NCI-H146 treated with DMSO at 0.1 percent for 48 hours (cell line): ENCODE results near the gene CACNA1H.

Experiments used
- DNase-seq: peaks from one replicate; lab custom pipeline; 2025; ENCODE audit not compliant: unreplicated experiment; lab: John Stamatoyannopoulos, UW

Gene CACNA1H

GRCh38 chr16:1141716-1142115 is 11.2 kb upstream of the CACNA1H start:
- no peak for DNase-seq

GRCh38 chr16:1142911-1143310 is 10.0 kb upstream of the CACNA1H start:
- no peak for DNase-seq

GRCh38 chr16:1143761-1144450 is 9.0 kb upstream of the CACNA1H start:
- no peak for DNase-seq

GRCh38 chr16:1144476-1145382 is 8.2 kb upstream of the CACNA1H start:
- DNase-seq: no peak

- peak; percentile 89 for DNase-seq
Observed at GRCh38 chr16:1145383-1146100, 7.4 kb upstream of the CACNA1H start.

GRCh38 chr16:1146409-1146808 is 6.5 kb upstream of the CACNA1H start:
- no peak for DNase-seq

GRCh38 chr16:1147027-1147426 is 5.9 kb upstream of the CACNA1H start:
- DNase-seq: no peak

GRCh38 chr16:1149101-1149636 is 3.7 kb upstream of the CACNA1H start:
- DNase-seq: no peak

- DNase-seq: no peak
Observed at GRCh38 chr16:1150511-1150982, 2.4 kb upstream of the CACNA1H start.

- DNase-seq: no peak
Observed at GRCh38 chr16:1151424-1152122, 1.3 kb upstream of the CACNA1H start.

- no peak for DNase-seq
Observed at GRCh38 chr16:1152123-1152638, 725 bp upstream of the CACNA1H start.

- DNase-seq: no peak
Observed at GRCh38 chr16:1153480-1154160, 714 bp downstream of the CACNA1H start.

- DNase-seq: no peak
Observed at GRCh38 chr16:1154291-1154886, 1.5 kb downstream of the CACNA1H start.

- DNase-seq: no peak
Observed at GRCh38 chr16:1154887-1155331, 2.0 kb downstream of the CACNA1H start.

GRCh38 chr16:1155353-1156054 is 2.6 kb downstream of the CACNA1H start:
- no peak for DNase-seq

- no peak for DNase-seq
Observed at GRCh38 chr16:1156055-1156982, 3.4 kb downstream of the CACNA1H start.

GRCh38 chr16:1156983-1157638 is 4.2 kb downstream of the CACNA1H start:
- no peak for DNase-seq
